ENCODE measurements around the gene GPR35.
"Not testable (repeated sequence)": the region's sequence is repeated elsewhere in the genome, so short reads cannot be mapped to it uniquely, and the experiment has no call there.

Gene GPR35

DNA sequence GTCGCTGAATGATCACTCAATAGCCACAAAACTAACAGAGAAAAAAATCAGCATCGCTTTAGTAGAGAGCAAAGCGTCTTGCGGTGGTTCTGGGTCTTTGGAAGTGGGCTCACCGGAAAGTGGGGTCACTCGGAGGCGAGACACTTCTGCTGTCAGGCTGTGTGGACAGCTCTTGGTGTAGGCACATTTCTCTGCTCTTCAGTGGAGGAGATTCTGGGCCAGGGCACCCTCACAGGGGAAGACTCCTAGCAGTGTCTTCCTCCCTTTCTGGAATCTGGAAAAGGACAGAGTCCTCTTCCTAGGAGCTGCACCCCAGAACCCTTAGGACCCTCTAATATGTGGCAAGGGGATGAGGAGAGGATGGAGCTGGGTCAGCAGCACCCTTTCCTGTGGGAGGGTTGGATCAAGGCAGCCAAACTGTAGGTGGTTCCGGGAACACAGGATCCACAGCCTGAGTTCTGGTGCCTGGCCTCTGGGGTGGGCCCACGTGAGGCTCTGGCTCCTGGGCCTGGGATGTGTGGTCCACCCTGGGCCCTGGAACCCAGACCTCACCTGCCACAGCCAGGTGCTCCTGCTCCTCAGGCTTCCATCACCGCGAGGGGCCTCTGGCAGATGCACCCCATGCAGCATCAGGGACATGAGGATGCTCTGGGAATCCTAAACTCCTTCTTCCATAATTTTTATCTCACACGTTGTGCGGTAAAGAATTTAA, 25.1 kb downstream of the GPR35 start:
- in situ Hi-C loops (cut with MboI; ENCODE audit: low sequenced_read_pairs): no loop called here

DNA sequence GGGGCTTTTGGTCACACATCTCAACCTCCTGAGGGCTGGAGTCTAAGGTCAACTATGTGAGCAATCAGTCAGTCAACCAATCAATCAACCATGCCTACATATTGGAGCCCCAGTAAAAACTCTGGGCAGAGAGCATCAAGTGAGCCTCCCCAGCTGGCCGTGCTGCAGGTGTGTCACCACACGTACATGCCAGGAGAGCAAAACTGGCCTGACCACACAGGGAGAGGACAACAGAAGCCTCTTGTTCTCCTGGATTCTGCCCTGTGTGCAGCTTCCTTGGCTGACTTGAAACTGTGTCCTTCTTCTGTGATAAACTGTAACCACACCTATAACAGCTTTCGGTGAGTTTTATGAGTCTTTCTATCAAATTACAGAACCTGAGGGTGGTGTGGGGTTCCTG, 25.9 kb downstream of the GPR35 start:
- in situ Hi-C loops (cut with MboI; ENCODE audit: low sequenced_read_pairs): no loop called here

DNA sequence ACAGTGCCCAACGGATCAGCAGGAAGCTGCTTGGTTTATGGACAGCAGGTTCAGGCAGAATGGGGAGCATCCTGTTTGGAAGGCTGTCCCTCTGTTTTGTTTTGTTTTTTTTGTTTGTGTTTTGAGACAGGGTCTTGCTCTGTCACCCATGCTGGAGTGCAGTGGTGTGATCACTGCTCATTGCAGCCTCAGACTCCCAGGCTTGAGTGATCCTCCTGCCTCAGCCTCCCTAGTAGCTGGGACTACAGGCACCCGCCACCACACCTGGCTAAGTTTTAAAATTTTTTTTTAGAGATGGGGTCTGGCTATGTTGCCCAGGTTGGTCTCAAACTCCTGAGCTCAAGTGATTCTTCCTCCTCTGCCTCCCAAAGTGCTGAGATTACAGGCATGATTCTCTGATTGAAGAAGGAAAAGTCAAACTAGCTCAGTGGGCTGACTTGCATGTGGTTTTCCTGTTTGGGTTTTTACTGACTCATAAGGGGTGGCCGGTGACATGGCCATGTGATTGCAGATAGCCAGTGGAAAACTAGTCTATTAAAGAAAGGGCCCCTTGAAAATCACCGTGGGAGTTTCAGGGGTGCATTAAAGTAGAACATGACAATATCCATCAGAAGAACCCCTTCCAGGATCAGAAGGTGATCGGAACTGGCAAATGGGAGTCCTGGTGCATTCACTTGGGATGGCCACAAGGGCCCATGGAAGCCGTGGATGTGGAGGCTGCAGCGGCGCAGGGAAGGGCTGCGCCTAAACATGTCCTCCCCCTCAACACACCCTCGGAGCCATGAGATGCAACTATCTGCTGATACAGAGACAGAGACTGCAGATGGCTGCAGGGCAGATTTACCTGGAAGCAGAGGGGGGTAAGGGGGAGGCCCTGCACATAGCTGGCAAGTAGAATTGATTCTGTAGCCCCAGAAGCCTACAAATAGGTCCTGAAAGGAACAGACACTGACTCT, 30.9 kb downstream of the GPR35 start:
- in situ Hi-C loops (cut with MboI; ENCODE audit: low sequenced_read_pairs): no loop called here

DNA sequence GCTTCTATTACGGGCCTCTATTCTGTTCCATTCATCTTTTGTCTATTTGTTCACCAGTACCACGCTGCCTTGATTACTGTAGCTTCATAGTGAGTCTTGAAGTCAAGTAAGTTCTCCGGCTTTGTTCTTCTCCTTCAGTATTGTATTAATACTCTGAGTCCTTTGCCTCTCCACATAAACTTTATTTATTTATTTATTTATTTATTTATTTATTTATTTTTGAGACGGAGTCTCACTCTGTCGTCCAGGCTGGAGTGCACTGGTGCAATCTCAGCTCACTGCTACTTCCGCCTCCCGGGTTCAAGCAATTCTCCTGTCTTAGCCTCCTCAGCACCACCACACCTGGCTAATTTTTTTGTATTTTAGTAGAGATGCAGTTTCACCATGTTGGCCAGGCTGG, 34.6 kb downstream of the GPR35 start:
- in situ Hi-C loops (cut with MboI; ENCODE audit: low sequenced_read_pairs): not testable (repeated sequence)

DNA sequence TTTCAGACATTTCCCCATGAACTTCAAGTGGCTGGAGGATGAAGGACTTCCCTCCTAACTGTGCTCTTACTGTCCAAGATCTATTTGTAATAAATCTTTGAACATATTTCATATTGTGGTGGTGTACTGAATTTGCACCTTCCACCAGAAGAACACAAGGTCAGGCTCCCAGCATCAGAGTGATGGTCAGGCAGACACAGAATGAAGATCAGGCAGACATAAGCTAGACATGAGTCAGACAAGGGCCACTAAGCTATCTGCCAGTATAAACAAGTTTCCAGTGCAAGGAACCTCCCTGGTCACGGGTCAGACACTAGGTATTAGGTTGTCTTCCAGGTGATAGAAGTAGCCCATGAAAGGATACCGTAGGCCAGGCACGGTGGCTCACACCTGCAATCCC, 37.4 kb downstream of the GPR35 start:
- in situ Hi-C loops (cut with MboI; ENCODE audit: low sequenced_read_pairs): no loop called here

DNA sequence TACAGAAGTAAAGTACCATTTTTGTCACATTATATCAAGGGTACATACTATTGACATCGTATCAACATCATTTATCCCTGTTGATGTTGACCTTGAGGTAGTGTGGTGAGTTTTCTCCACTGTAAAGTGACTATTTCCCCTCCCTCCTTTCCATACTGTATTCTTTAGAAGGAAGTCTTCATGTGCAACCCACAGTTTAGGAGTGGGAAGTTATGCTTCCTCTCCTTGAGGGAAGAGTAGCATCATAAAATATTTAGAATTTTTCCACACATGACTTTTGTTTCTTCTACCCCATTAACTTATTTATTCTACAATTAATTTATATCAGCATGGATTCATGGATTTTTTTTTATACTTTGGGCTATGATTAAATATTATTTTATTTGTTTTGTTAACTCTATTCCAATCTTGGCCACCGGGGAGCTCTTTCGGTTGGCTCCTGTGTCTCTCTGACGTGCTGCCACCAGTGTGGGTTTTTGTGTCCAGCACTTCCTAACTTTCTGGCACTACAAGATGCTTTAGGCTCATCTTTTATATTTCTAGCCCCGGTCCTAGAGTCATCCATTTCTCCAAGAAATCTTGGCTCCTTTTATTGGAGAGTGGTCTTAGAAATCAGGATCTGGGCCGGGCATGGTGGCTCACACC, 38.4 kb downstream of the GPR35 start:
- in situ Hi-C loops (cut with MboI; ENCODE audit: low sequenced_read_pairs): no loop called here

DNA sequence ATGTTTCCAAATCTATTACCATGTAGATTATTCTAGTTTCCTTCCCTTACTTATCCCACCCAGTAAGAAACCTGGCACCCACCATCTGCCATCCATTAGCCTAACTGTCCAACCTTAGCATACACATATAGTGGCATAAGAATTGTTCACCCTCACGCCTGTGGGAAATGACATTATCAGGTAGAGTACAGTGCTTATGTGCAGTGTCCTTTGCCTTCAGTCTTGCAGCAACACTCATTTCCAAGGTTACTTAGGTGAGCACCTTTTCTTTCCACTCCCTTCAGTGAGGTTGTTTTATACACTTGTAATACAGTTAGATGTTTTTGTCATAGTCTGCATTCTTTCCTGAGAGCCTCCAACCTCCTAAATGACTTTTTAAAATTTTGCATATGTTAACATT, 39.3 kb downstream of the GPR35 start:
- in situ Hi-C loops (cut with MboI; ENCODE audit: low sequenced_read_pairs): no loop called here

DNA sequence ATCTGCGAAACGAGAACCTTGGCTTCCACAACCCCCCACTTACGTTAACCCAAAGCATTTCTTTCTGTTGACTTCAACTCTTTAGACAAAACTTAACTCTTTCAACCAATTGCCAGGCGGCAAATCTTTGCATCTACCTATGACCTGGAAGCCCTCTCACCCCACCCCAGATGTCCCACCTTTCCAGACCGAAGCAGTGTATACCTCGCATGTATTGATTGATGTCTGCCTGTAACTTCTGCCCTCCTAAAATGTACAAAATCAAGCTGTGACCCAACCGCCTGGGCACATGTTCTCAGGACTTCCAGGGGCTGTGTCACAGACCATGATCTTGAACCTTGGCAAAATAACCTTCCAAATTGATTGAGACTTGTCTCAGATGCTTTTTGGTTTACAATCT, 45.1 kb downstream of the GPR35 start:
- in situ Hi-C loops (cut with MboI; ENCODE audit: low sequenced_read_pairs): no loop called here

DNA sequence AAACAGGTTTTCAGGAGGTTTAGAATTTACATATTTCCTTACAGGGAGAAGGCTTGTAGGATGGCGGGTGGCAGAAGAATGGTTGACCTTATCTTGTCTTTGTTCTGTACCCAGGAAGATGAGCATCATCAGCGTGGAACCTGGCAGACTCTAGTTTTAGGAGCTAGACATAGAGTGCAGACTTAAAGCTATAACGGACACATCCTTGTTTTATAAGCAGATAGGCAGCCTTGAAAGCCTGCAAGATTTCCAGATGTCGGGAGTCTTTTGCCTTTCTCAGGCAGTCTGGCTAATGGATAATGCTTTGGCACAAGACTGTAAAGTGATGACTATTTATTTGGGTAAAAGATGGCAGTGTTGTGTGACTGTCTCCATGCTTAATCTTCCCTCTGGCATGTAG, 45.7 kb downstream of the GPR35 start:
- in situ Hi-C loops (cut with MboI; ENCODE audit: low sequenced_read_pairs): no loop called here

DNA sequence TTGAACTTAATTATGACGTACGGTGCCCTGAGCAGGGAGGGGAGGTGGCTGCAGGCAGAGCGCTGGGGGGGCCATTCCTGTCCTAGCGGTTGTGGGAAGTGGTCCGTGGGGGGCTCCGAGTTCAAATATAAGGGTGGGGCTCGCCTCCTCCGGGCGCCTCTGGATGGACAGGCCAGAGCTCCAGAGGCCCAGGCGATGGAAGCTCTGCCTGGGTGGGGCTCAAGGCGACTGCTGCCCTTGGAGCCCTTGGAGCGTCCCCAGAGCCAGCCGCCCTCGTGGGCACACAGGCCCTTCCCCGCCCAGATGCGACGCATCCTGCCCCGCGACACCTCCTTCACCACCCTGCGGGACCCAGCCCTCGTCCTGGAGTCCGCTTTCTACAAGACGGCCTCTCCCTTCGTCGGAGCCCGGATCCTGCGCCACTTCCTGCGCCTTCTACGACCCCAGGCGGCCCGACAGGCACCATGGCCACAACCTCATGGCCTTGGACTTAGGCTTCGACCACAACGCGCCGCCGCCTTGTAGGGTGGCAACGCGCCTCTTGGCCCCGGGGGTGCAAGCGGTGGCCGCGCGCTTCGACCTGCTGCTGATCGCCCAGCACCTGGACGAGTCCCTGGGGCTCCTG, 46.9 kb downstream of the GPR35 start:
- in situ Hi-C loops (cut with MboI; ENCODE audit: low sequenced_read_pairs): no loop called here

DNA sequence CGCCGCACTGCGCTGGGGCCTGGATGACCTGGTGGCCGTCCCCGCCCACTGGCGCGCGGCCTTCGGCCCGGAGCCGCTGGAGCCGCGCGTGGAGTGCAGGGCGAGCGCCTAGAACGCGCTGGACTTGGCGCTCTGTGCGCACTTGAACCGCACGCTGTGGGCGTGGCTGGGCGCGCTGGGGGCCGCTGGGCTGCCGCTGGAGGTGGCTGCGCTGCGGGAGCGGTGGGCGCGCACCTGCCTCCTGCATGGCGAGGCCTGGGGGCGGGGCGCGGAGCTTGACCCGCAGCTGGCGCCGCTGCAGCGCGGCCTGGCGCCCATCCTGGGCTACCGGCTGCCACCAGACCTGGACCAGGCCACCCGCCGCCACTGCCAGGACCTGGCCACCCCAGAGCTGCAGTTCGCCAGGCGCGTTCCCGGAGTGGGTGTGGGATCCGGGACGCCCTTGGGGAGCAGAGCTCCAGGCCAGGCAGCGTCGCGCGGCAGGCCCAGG, 47.5 kb downstream of the GPR35 start:
- in situ Hi-C loops (cut with MboI; ENCODE audit: low sequenced_read_pairs): no loop called here

DNA sequence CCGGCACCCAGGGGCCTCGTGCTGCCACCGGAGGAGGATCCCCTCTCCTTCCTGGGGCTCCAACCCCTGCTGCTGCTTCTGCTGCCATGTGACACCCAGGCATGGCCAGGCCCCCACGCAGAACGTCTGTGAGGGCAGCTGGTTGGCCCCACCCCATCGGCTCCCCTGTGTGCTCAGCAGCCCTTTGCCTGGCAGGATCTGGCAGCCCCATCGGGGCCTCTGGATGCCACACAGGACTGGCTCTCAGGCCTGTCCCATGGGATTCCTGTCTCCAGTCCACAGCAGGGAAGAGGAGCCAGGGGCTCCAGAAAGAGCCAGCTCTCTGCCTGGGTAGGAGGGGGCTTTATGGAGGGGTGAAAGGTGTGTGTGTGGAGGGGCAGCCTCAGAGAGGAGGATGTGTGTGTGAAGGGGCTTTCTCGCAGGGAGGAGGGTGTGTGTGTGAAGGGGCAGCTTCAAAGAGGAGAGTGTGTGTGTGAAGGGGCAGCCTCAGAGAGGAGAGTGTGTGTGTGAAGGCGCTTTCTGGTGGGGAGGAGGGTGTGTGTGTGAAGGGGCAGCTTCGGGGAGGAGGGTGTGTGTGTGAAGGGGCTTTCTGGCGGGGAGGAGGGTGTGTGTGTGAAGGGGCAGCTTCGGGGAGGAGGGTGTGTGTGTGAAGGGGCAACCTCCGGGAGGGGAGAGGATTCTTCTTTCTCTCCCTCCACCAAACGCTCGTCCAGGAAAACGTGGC, 49.3 kb downstream of the GPR35 start:
- in situ Hi-C loops (cut with MboI; ENCODE audit: low sequenced_read_pairs): not testable (repeated sequence)

DNA sequence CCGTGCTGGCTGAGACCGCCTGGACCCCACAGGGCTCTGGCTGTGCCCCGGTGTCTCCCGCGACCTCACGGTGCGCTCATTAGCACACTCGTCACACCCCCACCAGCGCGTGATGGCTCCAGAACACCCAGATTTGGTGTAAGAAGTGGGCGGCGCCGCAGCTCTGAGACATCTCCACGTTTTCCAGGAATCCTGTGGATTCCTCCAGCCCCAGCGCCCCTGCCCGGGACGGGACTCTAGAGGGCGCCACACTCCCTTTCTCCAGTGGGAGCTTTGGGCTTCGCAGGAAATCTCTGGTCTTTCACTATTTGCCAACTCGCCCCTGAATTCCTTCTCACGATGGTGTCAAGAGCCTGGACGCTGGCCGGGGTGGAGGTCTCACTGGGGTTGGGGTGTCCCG, 50.1 kb downstream of the GPR35 start:
- in situ Hi-C loops (cut with MboI; ENCODE audit: low sequenced_read_pairs): not testable (repeated sequence)

DNA sequence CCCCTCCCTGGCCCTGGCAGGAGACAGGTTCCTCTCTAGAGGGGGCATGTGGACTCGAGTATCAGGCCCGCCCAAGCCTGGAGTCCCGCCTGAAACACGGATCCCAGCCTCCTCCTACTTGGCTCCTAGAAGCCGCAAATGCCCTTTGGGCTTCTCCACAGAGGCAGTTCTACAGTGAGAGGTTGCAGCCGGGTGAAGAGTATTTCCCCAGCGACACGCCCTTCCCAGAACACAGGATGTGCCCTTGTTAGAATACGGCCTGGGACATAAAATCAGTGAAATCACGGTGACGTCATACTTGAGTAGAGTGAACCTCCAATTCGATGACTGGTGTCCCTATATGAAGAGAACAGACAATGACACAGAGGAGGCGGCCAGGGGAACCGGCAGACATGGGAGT, 52.8 kb downstream of the GPR35 start:
- in situ Hi-C loops (cut with MboI; ENCODE audit: low sequenced_read_pairs): not testable (repeated sequence)

DNA sequence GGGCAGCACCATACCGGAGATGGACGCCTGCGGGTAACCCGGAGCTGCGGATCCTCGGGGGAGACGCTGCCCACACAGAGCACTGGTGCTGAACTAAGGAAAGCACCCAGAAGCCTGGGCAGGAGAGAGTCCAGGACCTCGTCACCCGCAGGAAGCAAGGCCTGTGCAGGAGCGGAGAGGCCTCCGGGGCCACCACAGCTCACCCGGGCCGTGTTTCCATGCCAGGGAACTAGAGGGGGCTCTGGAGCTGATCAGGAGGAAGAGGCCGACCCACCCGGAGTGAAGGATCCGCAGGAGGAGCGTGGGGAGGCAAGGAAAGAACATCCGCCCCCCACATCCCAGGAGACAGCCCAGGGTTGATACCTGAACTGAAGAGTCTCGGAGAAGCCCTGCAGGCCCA, 53.6 kb downstream of the GPR35 start:
- in situ Hi-C loops (cut with MboI; ENCODE audit: low sequenced_read_pairs): not testable (repeated sequence)

DNA sequence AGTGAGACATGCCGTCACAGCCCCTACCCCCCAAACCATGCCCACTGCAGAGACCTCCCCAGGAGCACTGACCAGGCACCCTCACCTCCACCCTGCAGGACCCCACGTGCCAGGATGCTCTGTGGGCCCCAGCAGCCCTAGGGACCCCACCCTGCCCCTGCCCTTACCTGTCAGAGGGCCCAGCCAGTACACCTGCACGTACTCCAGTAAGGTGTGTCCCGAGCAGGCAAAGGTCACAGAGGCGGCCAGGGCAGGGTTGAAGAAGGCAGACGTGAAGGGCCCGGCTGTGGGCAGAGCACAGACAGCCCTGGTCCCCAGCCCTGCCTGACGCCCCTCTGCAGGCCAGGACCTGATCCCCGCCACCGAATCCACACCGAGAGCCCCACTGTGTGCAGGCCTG, 54.9 kb downstream of the GPR35 start:
- in situ Hi-C loops (cut with MboI; ENCODE audit: low sequenced_read_pairs): not testable (repeated sequence)

Data from HL-60/S4 treated with phorbol 12-myristate 13-acetate at 8.2 ng/mL for 4 days and 3 days (cell line).